NT2/D1 (cell line): ENCODE data around the gene TK1.

Experiments
- SUZ12 ChIP-seq: IDR thresholded peaks from 2 replicates; pipeline ENCODE4 v1.6.1; 2011; ENCODE audit not compliant: insufficient read length, insufficient read depth; ENCODE audit errors: extremely low read depth
- YY1 ChIP-seq: IDR thresholded peaks from 2 replicates; pipeline ENCODE4 v1.6.1; 2011; ENCODE audit not compliant: insufficient read length, insufficient read depth
- ZNF274 ChIP-seq: IDR thresholded peaks from 2 replicates; pipeline ENCODE4 v1.6.1; 2011; ENCODE audit warnings: mild to moderate bottlenecking, low read depth, low read length

DNA sequence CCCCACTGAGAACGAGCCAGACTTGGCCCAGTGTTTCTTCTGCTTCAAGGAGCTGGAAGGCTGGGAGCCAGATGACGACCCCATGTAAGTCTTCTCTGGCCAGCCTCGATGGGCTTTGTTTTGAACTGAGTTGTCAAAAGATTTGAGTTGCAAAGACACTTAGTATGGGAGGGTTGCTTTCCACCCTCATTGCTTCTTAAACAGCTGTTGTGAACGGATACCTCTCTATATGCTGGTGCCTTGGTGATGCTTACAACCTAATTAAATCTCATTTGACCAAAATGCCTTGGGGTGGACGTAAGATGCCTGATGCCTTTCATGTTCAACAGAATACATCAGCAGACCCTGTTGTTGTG, 27.8 kb upstream of the TK1 start:
- TF ChIP-seq YY1 = no peak
- TF ChIP-seq ZNF274 = no peak
- no peak for TF ChIP-seq SUZ12
